IMR-90 (cell line): ENCODE results near the gene TRAF7. TPM values are rescaled to one million over a fixed set of nuclear protein-coding genes. Genes with fewer than 3 reads are reported as not detected.

Experiments
- ATAC-seq: fragments of 200-7000 bp; cut with Tn5 transposase; 2 replicates; pipeline ENCODE4 v1.9.1; 2020; ENCODE audit warnings: low read depth, mild to moderate bottlenecking, moderate library complexity
- BruUV-seq: library from RNA; stranded (reverse); fragments of 400-500 nt; replicated peaks from 2 replicates; lab custom pipeline; 2021; lab: Mats Ljungman, UMichigan
- CTCF ChIA-PET: fragments of 300-600 bp; formaldehyde crosslinking; extraction: SDS; loops from one replicate; lab custom pipeline; 2021; ENCODE audit warnings: antibody characterized with exemption; lab: Yijun Ruan, JAX
- POLR2A ChIA-PET: fragments of 300-600 bp; sonication (Branson Sonifier 250); formaldehyde crosslinking; loops from one replicate; lab custom pipeline; 2022; ENCODE audit warnings: antibody characterized with exemption; ENCODE audit not compliant: unreplicated experiment; lab: Charles Lee
- DNase-seq: peaks from one replicate; pipeline ENCODE4 v3.0.0; 2013
- H2AFZ ChIP-seq: replicated peaks from 2 replicates; pipeline ENCODE3; 2013; ENCODE audit warnings: low read length, mild to moderate bottlenecking; ENCODE audit not compliant: poor library complexity
- H2AK5ac ChIP-seq: 2 replicates; pipeline ENCODE4 v1.6.1; 2013; ENCODE audit warnings: low read depth, low read length, inconsistent platforms
- H2AK9ac ChIP-seq: replicated peaks from 2 replicates; pipeline ENCODE3; 2013; ENCODE audit warnings: mild to moderate bottlenecking, low read depth, low read length, moderate library complexity; ENCODE audit not compliant: poor library complexity
- H2BK120ac ChIP-seq: 2 replicates; pipeline ENCODE4 v1.6.1; 2013; ENCODE audit warnings: low read depth, low read length, inconsistent platforms
- H2BK15ac ChIP-seq: 3 replicates; pipeline ENCODE4 v1.6.1; 2013; ENCODE audit warnings: low read depth, low read length, inconsistent platforms
- H2BK20ac ChIP-seq: 2 replicates; pipeline ENCODE4 v1.6.1; 2013; ENCODE audit warnings: low read depth, mild to moderate bottlenecking, inconsistent platforms, low read length, moderate library complexity
- H2BK5ac ChIP-seq: 2 replicates; pipeline ENCODE4 v1.6.1; 2013; ENCODE audit warnings: mild to moderate bottlenecking, low read depth, low read length, inconsistent platforms; ENCODE audit not compliant: poor library complexity, severe bottlenecking
- H3K14ac ChIP-seq: replicated peaks from 2 replicates; pipeline ENCODE4 v1.6.1; 2013; ENCODE audit warnings: low read depth, low read length, inconsistent platforms
- H3K18ac ChIP-seq: 2 replicates; pipeline ENCODE4 v1.6.1; 2013; ENCODE audit warnings: low read depth, low read length, control low read depth
- H3K23ac ChIP-seq: 2 replicates; pipeline ENCODE4 v1.6.1; 2013; ENCODE audit warnings: low read depth, low read length, inconsistent platforms
- H3K27ac ChIP-seq: 2 replicates; pipeline ENCODE4 v1.5.1; 2013; ENCODE audit warnings: mild to moderate bottlenecking, control low read depth, low read length; ENCODE audit not compliant: insufficient read depth
- H3K27me3 ChIP-seq: 2 replicates; pipeline ENCODE4 v1.6.1; 2013; ENCODE audit warnings: low read length; ENCODE audit not compliant: control insufficient read depth, insufficient read depth
- H3K36me3 ChIP-seq: 2 replicates; pipeline ENCODE4 v1.6.1; 2013; ENCODE audit warnings: low read length, mixed read lengths; ENCODE audit not compliant: control insufficient read depth, insufficient read depth
- H3K4ac ChIP-seq: 2 replicates; pipeline ENCODE4 v1.6.1; 2013; ENCODE audit warnings: low read depth, low read length, inconsistent platforms
- H3K4me1 ChIP-seq: 2 replicates; pipeline ENCODE4 v1.6.1; 2013; ENCODE audit warnings: low read length, mixed read lengths; ENCODE audit not compliant: control insufficient read depth, insufficient read depth
- H3K4me2 ChIP-seq: 2 replicates; pipeline ENCODE4 v1.6.1; 2013; ENCODE audit warnings: low read depth, mild to moderate bottlenecking, control low read depth, low read length, moderate library complexity
- H3K4me3 ChIP-seq: 2 replicates; pipeline ENCODE4 v1.5.1; 2013; ENCODE audit warnings: low read depth, mild to moderate bottlenecking, control low read depth, low read length, moderate library complexity; ENCODE audit not compliant: insufficient read depth
- H3K56ac ChIP-seq: 2 replicates; pipeline ENCODE4 v1.6.1; 2013; ENCODE audit warnings: low read length, inconsistent platforms; ENCODE audit not compliant: insufficient read depth; ENCODE audit errors: extremely low read depth
- H3K79me1 ChIP-seq, 2 experiments: 2 replicates each; pipeline ENCODE4 v1.6.1; 2013; ENCODE audit warnings: low read length in 2 of 2, inconsistent platforms in 1 of 2, low read depth in 1 of 2
- H3K9ac ChIP-seq: 2 replicates; pipeline ENCODE4 v1.6.1; 2013; ENCODE audit warnings: low read depth, low read length, control low read depth
- H3K9me1 ChIP-seq: 2 replicates; pipeline ENCODE4 v1.6.1; 2013; ENCODE audit warnings: low read length, inconsistent platforms; ENCODE audit not compliant: insufficient read depth
- H3K9me3 ChIP-seq: 2 replicates; pipeline ENCODE4 v1.6.1; 2013; ENCODE audit warnings: low read length; ENCODE audit not compliant: control insufficient read depth, insufficient read depth
- H4K20me1 ChIP-seq: 2 replicates; pipeline ENCODE4 v1.6.1; 2013; ENCODE audit warnings: low read length, inconsistent platforms; ENCODE audit not compliant: insufficient read depth
- H4K5ac ChIP-seq: 2 replicates; pipeline ENCODE4 v1.6.1; 2013; ENCODE audit warnings: mild to moderate bottlenecking, low read depth, low read length, control low read depth
- H4K8ac ChIP-seq, 2 experiments: 2 replicates each; pipeline ENCODE4 v1.6.1; 2013; ENCODE audit warnings: low read depth in 2 of 2, low read length in 2 of 2, control low read depth in 1 of 2, inconsistent platforms in 1 of 2
- H4K91ac ChIP-seq: 2 replicates; pipeline ENCODE4 v1.6.1; 2013; ENCODE audit warnings: low read depth, low read length, inconsistent platforms; ENCODE audit not compliant: insufficient read depth
- ELK1 ChIP-seq: fragments of 150-350 bp; IDR thresholded peaks from 2 replicates; pipeline ENCODE4 v1.6.1; 2016; ENCODE audit warnings: low read depth, mild to moderate bottlenecking, low read length, moderate library complexity, borderline replicate concordance
- FOS ChIP-seq: fragments of 150-350 bp; IDR thresholded peaks from 2 replicates; pipeline ENCODE4 v1.6.1; 2016; ENCODE audit warnings: low read depth, low read length
- MAZ ChIP-seq: IDR thresholded peaks from 2 replicates; pipeline ENCODE4 v1.6.1; 2012; ENCODE audit warnings: low read depth, mild to moderate bottlenecking, low read length, improper control_type of control experiment, moderate library complexity, borderline replicate concordance
- RCOR1 ChIP-seq: IDR thresholded peaks from 2 replicates; pipeline ENCODE4 v1.6.1; 2012; ENCODE audit warnings: mild to moderate bottlenecking, low read length, improper control_type of control experiment; ENCODE audit not compliant: insufficient replicate concordance
- WGBS, 2 experiments: methylation state at CpG; one replicate each; pipeline versions ENCODE4 v1.1.5 to v1.1.7; 2013; ENCODE audit warnings: missing lambda C conversion rate in 2 of 2; ENCODE audit not compliant: insufficient read length in 1 of 2; ENCODE audit errors: extremely low coverage in 2 of 2; 5-methylcytosine and 5-hydroxymethylcytosine counted together
- dilution Hi-C: fragments of 300-500 bp; cut with HindIII; formaldehyde crosslinking; loops from one replicate; pipeline ENCODE4 v1.14.3; 2018; ENCODE audit warnings: low sequenced_read_pairs; ENCODE audit not compliant: unreplicated experiment
- in situ Hi-C: fragments of 300-500 bp; cut with MboI; formaldehyde crosslinking; loops from 3 replicates; pipeline ENCODE4 v1.14.3; 2019; ENCODE audit warnings: low sequenced_read_pairs, inconsistent platforms, mixed read lengths
- intact Hi-C: fragments of 100-400 bp; cut with micrococcal nuclease; formaldehyde crosslinking; loops from 2 replicates; pipeline ENCODE4 v1.10.0; 2022
- polyA plus RNA-seq, 3 experiments: library from polyadenylated mRNA; depleted of rRNA; stranded (reverse); fragments of >200 nt; gene quantifications; 2 replicates each; pipeline ENCODE4 v1.2.3, GENCODE V29; 2012; ENCODE audit warnings: low replicate concordance in 1 of 3
- total RNA-seq: library from RNA; depleted of rRNA; stranded (reverse); fragments of >200 nt; gene quantifications from 2 replicates; pipeline ENCODE4 v1.2.3, GENCODE V29; 2012

TRAF7 gene
- total and polyA plus RNA-seq, 2 of the 4 experiments (the other 2 are of a cell fraction), result 29.6 to 52.6 TPM

DNA sequence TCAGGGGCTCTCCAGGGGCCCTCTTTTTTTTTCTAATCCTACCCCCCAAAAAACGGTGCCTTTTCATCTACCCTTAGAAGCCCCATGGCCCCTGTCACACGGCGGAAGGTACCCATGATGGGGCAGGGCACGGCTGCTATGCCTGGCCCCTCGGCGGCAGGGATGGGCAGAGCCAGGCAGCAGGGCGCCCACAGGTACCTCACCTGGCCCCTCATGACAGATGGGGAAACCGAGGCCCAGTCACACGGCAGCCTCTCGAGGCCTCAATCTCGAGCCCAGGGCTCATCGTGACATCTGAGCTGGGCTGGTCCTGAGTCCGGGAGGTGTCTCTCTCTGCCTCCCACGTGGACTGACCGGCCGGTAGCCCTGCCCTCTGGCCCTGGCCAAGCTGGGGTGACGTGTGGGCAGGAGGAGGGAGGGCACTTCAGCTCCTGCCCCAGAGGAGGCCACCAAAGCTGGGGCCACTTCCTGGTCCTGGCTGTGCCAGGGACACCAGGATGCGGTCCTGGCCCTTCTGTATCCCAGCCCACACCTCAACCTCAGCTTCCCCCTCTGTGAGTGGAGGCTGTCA is 11.6 kb downstream of the TRAF7 start:
- in situ Hi-C loops (no loop called here), dilution Hi-C loops (no loop called here), intact Hi-C loops (no loop called here)
- Histone ChIP-seq H3K4me3 (no peak overlapping the region), H3K23ac (no peak overlapping the region), H3K36me3 (peaks cover 46% of the 10 kb centered on the region), H3K18ac (no peak overlapping the region), H4K91ac (no peak overlapping the region), H2BK5ac (no peak overlapping the region), H2BK15ac (no peak overlapping the region), H4K20me1 (peaks cover 39% of the 10 kb centered on the region), H3K9me1 (0 out of 2 replicates have a peak, but pooled peaks cover 2% of the 10 kb centered on the region), H2AK5ac (no peak overlapping the region), H4K5ac (no peak overlapping the region), H3K9me3 (no peaks in the 10 kb centered on the region), H3K56ac (no peak overlapping the region), H3K4me1 (no peaks in the 10 kb centered on the region), H2AFZ (no peak overlapping the region), H2BK120ac (no peak overlapping the region), H2AK9ac (no peak overlapping the region), H3K79me1 (peaks cover 0 to 26% of the 10 kb centered on the region in 2 experiments), H4K8ac (no peak overlapping the region), H3K14ac (no peak overlapping the region), H3K4ac (no peak overlapping the region), H3K27ac (no peak overlapping the region), H3K4me2 (no peak overlapping the region), H2BK20ac (no peak overlapping the region), H3K27me3 (no peaks in the 10 kb centered on the region), H3K9ac (no peak overlapping the region)
- ChIA-PET POLR2A (no interaction called here), CTCF (no interaction called here)
- 100% methylated on average over 9 of the region's 18 CpGs; no CpG with 5 or more reads in 1 of the 2 experiments for WGBS, 2 experiments
- TF ChIP-seq MAZ, result no peak
- no peak for TF ChIP-seq FOS
- TF ChIP-seq RCOR1, result no peak
- no peak for TF ChIP-seq ELK1
- DNase-seq, result no peak
- BruUV-seq, result no TSS peak
- ATAC-seq, result no peak
